ENCODE measurements around the gene ADAMTS8. TPM values are rescaled to one million over a fixed set of nuclear protein-coding genes. Genes with fewer than 3 reads are reported as not detected.
A peak's percentile ranks its signal among the peaks of the same experiment; 100 is the strongest.

Gene ADAMTS8
- polyA plus RNA-seq, 10 donors, result 8.3 to 13.4 (median 11.4) TPM

DNA sequence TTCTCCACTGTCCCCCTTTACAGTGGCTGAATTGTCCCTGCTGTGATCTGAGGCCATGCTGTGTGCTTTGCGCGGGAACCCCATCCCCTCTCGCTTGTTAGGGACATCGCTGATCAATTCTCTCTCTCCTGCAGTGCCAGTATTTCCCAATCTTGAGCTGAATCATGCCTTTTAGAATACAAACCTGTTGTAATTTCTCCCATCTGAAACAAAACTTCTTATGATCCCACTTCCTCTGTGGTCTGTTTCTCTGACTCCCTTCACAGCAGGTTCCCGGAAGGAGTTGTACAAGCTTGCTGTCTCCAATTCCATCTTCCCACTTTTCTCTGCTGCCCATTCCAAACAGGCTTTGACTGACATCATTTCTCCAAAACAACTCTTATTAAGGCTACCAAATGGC, 36.9 kb upstream of the ADAMTS8 start:
- DNase-seq, result no peak

DNA sequence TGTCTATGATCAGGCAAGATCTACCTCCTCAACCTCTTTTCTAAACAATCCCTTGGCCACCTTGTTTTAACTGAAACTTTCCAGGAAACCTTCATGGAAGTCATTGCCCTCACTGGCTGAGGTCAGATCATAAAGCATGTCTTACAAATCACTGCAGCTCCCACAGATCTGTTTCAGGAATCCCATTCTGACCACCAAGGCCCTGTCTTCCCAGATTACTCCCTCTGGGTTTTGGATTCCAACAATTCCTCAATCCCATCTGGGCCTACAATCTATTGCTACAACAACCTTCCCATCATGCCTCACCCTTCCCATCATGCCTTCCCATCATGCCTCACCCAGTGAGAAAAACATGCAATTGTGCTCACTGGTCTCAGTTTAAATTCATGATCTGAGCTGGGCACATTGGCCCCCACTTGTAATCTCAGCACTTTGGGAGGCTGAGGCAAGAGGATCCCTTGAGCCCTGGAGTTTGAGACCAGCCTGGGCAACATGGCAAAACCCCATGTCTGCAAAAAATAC, 35.9 kb upstream of the ADAMTS8 start:
- DNase-seq, result no peak

DNA sequence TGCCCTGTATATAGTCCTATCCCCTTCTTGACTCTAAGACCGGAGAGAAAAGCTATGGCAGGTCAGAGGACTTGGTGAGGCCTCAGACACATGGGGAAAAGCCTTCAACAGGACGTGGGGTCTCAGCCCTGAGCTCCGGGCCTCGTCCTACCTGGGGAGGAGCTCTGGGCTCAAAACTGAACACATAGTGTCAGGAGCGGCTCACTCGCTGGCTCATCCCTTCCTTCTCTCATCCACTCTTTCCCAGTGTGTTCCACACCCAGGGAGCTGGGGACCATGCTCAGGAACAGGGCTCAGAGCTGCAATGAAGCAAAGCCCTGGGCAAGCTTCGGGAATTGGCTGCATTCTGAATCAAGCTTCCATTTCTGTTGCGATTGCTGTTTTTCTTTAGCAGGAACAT, 34.5 kb upstream of the ADAMTS8 start:
- no peak for DNase-seq

DNA sequence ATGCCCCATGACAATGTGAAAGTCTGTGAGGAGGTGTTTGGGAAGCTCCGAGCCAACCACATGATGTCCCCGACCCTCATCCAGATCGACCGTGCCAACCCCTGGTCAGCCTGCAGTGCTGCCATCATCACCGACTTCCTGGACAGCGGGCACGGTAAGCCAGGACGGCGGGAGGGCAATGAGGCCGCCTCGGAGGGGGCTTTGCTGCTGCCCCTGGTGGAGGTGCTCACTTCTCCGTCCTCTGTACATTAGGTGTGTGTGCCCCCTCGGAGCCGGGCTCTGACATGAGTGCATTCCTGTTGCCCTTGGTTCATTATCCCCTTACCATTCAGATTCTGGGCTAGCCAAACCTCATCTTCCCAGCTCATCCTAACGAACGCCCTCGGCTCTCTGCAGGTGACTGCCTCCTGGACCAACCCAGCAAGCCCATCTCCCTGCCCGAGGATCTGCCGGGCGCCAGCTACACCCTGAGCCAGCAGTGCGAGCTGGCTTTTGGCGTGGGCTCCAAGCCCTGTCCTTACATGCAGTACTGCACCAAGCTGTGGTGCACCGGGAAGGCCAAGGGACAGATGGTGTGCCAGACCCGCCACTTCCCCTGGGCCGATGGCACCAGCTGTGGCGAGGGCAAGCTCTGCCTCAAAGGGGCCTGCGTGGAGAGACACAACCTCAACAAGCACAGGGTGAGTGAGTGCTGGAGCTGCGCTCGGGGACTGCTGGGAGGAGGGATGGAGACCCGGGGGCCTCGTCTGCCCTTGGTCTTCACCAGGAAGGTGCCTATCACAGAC, 33.9 kb upstream of the ADAMTS8 start:
- DNase-seq, result no peak

DNA sequence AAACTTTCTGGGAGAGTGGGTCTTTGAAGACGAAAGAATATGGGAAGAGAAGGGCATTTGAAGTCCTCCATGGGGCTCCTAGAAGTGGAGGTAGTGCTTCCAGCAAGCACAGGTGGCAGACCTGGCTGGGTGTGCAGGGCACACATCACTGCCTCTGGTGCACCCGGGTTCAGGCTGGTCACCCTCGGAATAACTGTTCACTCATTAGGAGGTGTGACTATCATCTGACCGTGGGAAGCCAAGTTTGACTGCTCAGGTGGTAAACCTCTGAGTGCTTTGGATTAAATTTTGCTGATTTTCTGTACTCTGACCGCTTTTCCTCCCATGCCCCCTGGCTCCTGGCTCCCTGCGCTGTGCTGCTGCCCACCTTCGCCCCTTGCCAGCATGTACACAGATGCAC, 31.1 kb upstream of the ADAMTS8 start:
- no peak for DNase-seq

DNA sequence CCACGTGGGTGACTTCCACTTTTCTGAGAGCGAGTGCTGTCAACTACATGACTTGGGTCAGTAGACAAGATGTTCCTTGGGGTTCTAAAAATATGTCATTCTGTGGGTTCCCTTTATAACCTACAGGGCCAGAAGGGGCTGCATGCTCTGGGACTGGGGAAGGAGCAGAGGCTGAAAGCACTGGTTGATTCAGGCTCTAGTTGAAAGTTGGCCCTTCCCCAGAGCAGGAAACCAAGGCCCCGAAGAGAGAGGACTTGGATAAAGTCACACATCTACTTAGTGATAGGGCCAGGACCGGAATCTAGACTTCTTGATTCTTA, 30.0 kb upstream of the ADAMTS8 start:
- no peak for DNase-seq

DNA sequence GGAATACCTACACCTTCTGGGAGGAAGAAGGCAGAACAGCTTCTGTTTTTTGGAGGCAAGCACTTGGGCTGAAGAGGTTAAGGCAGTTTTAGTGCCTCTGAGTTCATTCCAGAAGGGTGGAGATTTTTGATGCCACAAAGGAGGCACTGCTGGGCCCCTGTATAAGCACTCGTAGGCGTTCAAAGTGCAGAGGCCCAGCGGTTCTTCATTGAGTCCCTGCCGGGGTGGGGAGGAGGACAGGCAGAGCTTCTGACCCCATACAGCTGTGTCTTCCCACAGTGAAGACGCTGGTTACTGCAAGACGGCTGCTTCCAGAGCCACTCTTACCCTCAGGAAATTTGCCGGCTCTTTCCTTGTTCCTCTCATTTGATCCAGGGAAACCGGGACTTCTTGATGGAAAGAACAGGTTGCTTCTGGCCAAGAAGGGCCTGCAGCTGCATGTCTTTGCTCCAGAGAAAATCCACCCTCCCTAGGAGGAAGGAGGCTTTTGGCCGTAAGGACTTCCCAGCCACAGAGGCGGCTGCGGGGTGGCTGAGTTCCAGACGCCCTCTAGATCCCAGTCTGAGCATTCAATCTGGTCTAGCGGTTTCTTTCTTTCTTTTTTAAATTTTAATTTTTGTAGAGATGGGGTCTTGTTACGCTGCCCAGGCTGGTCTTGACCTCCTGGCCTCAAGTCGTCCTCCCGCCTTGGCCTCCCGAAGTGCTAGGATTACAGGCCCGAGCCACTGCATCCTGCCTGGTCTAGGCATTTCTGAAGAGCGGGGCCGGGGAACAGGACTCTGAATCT, 29.4 kb upstream of the ADAMTS8 start:
- DNase-seq, result peak in 1 of 3 donors; percentile 87

DNA sequence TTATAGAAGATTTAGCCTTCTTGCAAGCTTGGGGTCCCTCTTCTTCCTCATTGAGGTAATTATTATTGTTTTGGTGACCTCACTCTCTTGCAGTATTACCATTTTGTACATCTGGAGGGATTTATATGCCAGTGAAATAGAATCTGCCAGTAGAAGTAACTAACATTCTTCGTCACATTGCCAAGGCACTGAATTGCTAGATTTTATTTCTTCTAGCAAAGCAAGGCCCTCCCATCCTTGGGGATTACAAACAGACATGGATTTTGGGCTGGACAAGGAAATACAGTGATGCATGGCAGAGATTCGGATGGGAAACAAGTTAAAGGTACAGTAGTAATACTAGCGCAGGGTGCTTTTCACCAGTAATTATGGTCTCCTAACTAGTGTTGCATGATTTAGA, 27.9 kb upstream of the ADAMTS8 start:
- peak in 1 of 3 donors; percentile 55 for DNase-seq

DNA sequence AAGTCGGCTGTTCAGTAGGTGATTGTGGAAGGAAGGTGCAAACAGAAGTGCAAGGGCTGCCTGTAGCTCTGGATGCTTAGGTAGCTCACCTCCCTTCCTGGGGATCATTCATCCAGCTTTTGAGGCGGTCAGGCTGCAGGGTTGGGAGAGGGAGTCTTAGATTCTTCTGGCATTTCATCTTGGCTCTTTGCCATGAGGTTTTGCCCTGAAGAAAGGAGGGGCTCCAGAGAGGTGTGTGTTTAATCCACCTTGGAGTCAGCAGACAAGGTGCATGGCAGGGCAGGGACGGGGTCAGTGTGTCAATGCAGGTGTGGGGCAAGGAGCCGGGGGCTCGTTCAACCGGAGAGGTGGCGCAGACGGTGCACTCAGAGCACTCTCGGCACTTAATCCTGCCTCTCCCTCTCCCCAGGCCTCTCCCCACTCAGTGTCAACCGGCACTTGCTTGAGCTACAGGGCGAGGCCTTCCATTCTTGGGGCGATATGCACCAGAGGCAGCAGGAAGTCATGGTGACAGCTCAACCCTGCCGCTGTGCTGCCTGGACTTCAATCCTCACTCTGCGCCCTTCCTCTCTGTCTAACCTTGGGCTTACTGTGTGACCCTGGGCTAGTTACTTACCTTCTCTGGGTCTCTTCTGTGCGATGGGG, 27.2 kb upstream of the ADAMTS8 start:
- DNase-seq, result no peak

DNA sequence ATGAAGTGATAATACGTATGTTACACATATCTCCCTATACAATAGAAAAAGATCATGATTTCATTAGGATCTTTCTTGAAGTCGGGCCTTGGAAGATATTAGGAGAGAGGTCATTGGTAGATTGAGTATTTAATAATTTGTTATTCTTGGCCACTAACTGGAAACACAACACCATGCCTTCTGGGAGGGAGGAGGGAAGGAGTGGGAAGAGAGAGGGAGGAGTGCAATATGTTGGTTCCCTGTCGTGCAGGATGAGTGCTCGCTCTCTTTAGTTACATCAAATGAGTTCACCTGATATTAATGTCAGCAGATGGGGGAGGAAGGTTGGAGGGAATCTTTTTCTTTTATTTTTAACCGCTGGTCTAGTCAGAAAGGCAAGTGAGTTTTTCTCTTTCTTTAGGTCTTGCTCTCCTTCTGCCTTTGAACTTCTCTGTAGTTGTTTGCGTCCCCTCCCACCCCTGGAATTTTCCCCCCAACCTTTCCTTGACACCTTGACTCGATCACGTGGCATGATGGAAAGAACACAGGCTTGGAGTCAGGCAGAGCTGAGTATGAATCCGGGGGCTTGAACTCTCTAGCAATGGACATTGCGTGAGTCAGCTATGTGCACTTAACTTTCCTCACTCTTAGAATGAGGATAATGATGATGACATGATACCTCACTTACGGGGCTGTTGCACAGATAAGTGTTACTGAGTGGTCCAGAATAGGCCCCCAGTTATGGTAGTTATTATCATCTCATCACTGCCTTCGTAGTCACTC, 26.3 kb upstream of the ADAMTS8 start:
- peak in 1 of 3 donors; percentile 37 for DNase-seq

DNA sequence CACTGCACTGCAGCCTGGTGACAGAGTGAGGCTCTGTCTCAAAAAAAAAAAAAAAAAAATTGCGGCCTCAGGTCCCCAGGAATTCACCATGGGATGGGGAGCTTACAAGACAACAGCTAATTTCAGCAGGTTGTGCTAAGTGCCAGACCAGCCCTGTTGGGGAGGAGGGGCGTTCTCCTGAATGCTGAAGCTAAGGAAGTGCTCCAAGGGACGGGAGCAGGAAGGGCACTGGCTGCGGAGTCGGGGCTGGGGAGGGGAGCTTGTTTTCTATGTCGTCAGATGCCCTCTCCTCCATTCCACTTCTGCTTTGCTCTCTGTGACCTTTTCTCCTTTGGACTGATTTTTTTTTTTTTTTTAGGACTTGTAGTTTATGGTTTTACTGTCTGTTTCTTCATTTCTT, 24.5 kb upstream of the ADAMTS8 start:
- DNase-seq, result peak in 1 of 3 donors; percentile 31

DNA sequence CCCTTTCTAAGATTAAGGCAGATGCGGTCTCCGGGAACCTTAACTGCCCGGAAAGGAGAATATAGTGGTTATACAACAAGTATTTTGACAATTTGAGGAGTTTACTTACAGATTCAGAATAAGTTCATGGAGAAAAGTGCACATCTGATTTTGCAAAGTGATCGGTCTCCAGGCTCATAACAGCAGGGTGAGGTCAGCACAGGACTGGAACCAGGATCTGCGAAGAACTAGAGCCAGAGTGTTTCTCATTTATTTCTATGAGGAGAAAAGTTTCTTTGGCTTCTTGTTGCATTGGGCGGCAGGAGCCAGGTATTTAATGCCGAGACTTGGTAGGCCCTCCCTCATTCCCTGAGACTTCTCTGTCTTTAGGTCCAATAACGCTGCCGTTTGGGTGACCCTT, 23.8 kb upstream of the ADAMTS8 start:
- peak in 1 of 3 donors; percentile 69 for DNase-seq

DNA sequence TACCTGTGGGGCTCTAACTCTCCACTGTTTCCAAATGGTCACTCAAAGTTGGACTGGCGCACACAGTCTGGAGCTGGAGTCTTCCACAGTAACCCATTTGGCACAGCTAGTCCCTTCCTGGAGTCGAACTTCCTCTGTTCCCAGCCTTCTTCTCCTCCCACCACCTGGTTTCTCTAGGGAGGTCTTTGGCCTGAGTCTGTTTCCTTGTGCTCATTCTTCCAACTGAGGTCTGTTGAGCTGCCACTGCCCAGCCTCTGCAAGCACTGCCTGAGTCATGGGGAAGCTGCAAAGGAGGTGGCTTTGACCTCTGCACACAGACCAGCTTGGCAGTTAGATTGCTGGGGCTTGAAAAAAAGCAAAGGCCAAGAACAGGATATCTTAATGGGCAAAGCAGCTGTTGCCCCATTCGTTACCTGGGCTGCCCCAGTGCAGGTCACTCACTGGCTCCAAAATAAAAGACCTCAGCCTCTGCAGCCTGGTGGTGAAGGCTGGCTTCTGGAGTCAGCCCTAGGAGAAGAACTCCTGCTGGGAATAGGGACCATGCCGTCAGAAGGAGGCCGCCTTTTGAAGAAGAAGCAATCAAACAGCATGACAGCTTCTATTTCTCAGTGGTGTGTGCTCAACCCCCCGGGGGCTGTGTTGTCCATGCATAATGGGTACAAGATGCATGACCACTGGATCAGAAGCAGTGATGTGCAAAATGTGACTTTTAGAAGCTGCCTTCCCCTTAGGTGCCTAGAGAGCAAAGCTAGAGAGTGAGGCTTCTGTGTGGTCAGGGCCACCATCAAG, 23.0 kb upstream of the ADAMTS8 start:
- DNase-seq, result peak in 1 of 3 donors; percentile 80

DNA sequence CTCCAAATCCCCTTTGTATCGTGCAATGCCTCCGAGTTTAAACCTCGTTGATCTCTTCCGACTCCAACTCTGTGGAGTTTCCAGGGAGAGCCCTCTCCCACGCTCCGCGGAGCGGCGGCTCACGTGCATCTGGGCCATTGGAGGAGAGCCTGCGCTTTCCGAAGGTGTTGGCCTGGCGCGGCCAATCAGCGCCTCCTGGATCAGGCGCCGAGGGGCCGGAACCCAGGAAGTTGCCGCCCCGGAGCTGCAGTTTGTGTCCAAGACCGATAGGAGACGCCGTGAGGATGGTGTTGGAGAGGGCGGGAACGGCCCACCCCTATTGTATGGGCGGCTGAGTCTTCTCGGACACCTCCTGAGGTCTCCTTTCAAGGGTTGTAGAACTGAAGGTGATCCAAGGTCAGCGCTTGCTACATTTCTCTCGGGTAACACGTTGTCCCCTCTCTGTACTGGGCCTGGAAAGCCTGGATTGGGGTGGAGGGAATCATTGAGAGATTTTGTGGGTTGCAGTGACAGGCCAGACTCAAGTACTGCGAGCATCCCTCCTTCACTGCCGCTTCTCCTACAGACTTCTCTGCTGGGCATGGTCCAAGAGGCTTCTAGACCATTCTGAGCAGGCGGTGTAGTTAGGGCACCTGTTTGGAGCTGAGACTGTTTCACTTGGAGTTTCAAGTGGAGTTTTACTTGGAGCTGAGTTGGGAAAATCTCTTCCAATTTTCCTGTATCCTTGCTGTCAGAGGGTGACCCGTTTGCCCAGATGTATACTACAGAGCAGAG, 21.8 kb upstream of the ADAMTS8 start:
- peak; percentile 75 to 95 (median 91) for DNase-seq

DNA sequence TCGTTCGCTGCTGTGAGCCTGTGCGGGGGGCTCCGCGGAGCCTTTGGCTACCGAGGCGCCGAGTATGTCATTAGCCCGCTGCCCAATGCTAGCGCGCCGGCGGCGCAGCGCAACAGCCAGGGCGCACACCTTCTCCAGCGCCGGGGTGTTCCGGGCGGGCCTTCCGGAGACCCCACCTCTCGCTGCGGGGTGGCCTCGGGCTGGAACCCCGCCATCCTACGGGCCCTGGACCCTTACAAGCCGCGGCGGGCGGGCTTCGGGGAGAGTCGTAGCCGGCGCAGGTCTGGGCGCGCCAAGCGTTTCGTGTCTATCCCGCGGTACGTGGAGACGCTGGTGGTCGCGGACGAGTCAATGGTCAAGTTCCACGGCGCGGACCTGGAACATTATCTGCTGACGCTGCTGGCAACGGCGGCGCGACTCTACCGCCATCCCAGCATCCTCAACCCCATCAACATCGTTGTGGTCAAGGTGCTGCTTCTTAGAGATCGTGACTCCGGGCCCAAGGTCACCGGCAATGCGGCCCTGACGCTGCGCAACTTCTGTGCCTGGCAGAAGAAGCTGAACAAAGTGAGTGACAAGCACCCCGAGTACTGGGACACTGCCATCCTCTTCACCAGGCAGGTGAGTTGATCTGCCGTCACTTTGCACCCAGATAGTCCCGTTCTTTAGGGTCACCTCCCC, 21.0 kb upstream of the ADAMTS8 start:
- DNase-seq, result peak in 1 of 3 donors; percentile 72

DNA sequence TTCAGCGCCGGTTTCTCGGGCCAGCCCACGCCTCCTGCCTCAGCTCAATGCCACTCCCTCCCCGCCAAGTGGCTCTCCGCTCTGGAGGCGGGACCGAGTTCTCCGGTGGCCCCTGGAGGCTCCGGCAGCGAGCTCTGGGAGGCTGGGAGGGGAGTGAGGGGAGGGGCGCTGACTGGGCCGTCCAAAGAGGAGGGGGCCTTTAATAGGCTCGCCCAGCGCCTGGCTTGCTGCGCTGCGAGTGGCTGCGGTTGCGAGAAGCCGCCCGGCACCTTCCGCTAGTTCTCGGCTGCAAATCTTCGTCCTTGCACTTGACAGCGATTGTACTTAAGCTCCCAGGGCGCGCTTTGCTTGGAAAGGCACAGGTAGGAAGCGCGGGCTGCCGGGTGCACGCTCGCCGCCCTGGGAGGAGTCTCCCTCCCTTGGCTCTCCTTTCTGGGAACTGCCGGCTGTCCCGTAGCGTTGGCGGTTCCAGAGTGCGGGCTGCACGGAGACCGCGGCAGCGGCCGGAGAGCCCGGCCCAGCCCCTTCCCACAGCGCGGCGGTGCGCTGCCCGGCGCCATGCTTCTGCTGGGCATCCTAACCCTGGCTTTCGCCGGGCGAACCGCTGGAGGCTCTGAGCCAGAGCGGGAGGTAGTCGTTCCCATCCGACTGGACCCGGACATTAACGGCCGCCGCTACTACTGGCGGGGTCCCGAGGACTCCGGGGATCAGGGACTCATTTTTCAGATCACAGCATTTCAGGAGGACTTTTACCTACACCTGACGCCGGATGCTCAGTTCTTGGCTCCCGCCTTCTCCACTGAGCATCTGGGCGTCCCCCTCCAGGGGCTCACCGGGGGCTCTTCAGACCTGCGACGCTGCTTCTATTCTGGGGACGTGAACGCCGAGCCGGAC, 20.3 kb upstream of the ADAMTS8 start, which contains the start of gene ADAMTS15:
Gene ADAMTS15 (plus strand): TSS at position 230 of the 894 bp plus-strand sequence. CDS start 329 bp downstream, at position 559.
- peak; percentile 81 to 96 (median 89) for DNase-seq

DNA sequence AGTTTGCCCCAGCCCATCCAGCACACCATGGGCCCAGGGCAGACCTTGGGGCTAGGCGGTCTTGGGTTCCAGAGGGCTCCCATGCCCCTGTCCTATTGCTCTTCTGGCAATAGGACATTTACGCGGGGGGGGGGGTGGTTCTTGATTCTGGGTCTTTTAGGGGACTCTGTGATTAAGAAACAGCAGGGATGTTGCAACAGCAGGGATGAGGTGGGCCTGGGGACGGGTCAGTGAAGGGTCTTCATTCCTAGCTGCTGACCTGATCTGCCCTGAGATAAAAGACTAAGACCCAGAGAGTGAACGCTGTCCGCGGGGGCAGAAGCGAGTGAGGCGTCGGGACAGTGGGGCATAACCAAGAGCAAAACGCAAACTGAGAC, 19.6 kb upstream of the ADAMTS8 start:
- DNase-seq, result no peak

DNA sequence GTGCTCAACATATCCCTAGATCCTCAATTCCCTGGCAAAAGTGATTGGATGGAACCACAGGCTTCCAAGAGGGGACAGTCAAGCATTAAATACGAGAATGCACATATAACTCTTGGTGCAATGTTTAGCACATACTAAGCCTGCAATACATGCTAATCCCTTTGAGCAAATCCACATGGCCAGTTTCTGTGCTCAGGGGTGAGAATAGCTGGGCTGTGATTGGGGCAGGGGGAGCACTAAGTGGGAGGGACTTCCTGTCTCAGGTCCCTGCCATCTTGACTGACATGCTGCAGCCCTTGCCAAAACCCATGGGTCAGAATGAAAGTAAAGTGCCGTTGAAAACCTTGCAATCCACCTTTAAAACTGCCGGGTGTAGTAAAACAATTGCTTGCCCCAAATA, 17.4 kb upstream of the ADAMTS8 start:
- DNase-seq, result no peak
